ENCODE data around the gene PPP2R1A.

The PPP2R1A gene

GRCh38 chr19:52189735-52190486 lies at the start of gene PPP2R1A:
Gene PPP2R1A (plus strand): TSS chr19:52190052. CDS start chr19:52190097, 45 bp downstream.
- DNase-seq = peak; percentile 99

GRCh38 chr19:52141203-52141602 lies 48.6 kb upstream of the PPP2R1A start:
- no peak for DNase-seq

- DNase-seq = no peak
Measured at GRCh38 chr19:52142001-52142595, 47.8 kb upstream of the PPP2R1A start.

- DNase-seq = no peak
Measured at GRCh38 chr19:52148256-52148655, 41.6 kb upstream of the PPP2R1A start.

- no peak for DNase-seq
Measured at GRCh38 chr19:52155596-52156359, 34.1 kb upstream of the PPP2R1A start.

- DNase-seq = no peak
Measured at GRCh38 chr19:52170304-52170703, 19.5 kb upstream of the PPP2R1A start.

GRCh38 chr19:52170863-52171320 lies 19.0 kb upstream of the PPP2R1A start:
- no peak for DNase-seq

- DNase-seq = no peak
Measured at GRCh38 chr19:52171321-52172169, 18.3 kb upstream of the PPP2R1A start, which contains the start of gene ZNF836. Gene ZNF836 (minus strand): TSS chr19:52171621. CDS start chr19:52168072, 3,549 bp downstream.

GRCh38 chr19:52172347-52172746 lies 17.5 kb upstream of the PPP2R1A start:
- no peak for DNase-seq

- no peak for DNase-seq
Measured at GRCh38 chr19:52176574-52176973, 13.3 kb upstream of the PPP2R1A start.

- no peak for DNase-seq
Measured at GRCh38 chr19:52187407-52187806, 2.4 kb upstream of the PPP2R1A start.

GRCh38 chr19:52188822-52189734 lies 774 bp upstream of the PPP2R1A start:
- no peak for DNase-seq

GRCh38 chr19:52190487-52191293 lies 838 bp downstream of the PPP2R1A start:
- DNase-seq = no peak

- DNase-seq = no peak
Measured at GRCh38 chr19:52191389-52191788, 1.5 kb downstream of the PPP2R1A start.

- DNase-seq = no peak
Measured at GRCh38 chr19:52191951-52192350, 2.1 kb downstream of the PPP2R1A start.

- no peak for DNase-seq
Measured at GRCh38 chr19:52196256-52196967, 6.6 kb downstream of the PPP2R1A start.

GRCh38 chr19:52197964-52198363 lies 8.1 kb downstream of the PPP2R1A start:
- no peak for DNase-seq

GRCh38 chr19:52198678-52199077 lies 8.8 kb downstream of the PPP2R1A start:
- DNase-seq = no peak

GRCh38 chr19:52200044-52200443 lies 10.2 kb downstream of the PPP2R1A start:
- DNase-seq = no peak

All from NCI-H510A treated with DMSO at 0.1 percent for 48 hours (cell line).